H1 (cell line): ENCODE results near the gene MACC1. TPM values are rescaled to one million over a fixed set of nuclear protein-coding genes. Genes with fewer than 3 reads are reported as not detected.

Experiments used
- CTCF ChIA-PET: fragments of 300-600 bp; sonication (Branson Sonifier 250); formaldehyde crosslinking; loops from one replicate; lab custom pipeline; 2021; ENCODE audit not compliant: partially characterized antibody; lab: Charles Lee
- POLR2A ChIA-PET: fragments of 300-600 bp; sonication (Branson Sonifier 250); formaldehyde crosslinking; loops from one replicate; lab custom pipeline; 2021; ENCODE audit warnings: inconsistent platforms; ENCODE audit not compliant: partially characterized antibody; lab: Charles Lee
- DNase-seq, 2 experiments: peaks; one replicate each; pipeline versions ENCODE4 v3.0.0 to v3.0.0-alpha.2; 2010 to 2022; ENCODE audit warnings: low spot score in 2 of 2, low read depth in 1 of 2, mixed read lengths in 1 of 2
- FAIRE-seq: peaks from 2 replicates; lab custom pipeline; 2011; peaks lifted over from hg19 to GRCh38; lab: Jason Lieb, UNC
- H2AFZ ChIP-seq: 2 replicates; pipeline ENCODE4 v1.8.1; 2012; ENCODE audit warnings: low read length, inconsistent platforms
- H2AK5ac ChIP-seq: 2 replicates; pipeline ENCODE4 v1.6.1; 2013; ENCODE audit warnings: low read depth, low read length
- H2BK120ac ChIP-seq: replicated peaks from 2 replicates; pipeline ENCODE3; 2013; ENCODE audit warnings: low read depth, low read length, inconsistent platforms
- H2BK12ac ChIP-seq: 2 replicates; pipeline ENCODE4 v1.6.1; 2013; ENCODE audit warnings: low read depth, low read length
- H2BK15ac ChIP-seq: 2 replicates; pipeline ENCODE4 v1.6.1; 2013; ENCODE audit warnings: low read length
- H2BK20ac ChIP-seq: 2 replicates; pipeline ENCODE4 v1.6.1; 2013; ENCODE audit warnings: low read length
- H2BK5ac ChIP-seq: 2 replicates; pipeline ENCODE4 v1.6.1; 2013; ENCODE audit warnings: low read depth, low read length
- H3K14ac ChIP-seq: 2 replicates; pipeline ENCODE4 v1.6.1; 2013; ENCODE audit warnings: inconsistent platforms; ENCODE audit not compliant: insufficient read length
- H3K18ac ChIP-seq: 2 replicates; pipeline ENCODE4 v1.6.1; 2013; ENCODE audit warnings: low read length; ENCODE audit errors: extremely low read depth
- H3K23ac ChIP-seq: 2 replicates; pipeline ENCODE4 v1.6.1; 2013; ENCODE audit warnings: inconsistent platforms; ENCODE audit not compliant: insufficient read length
- H3K23me2 ChIP-seq: 2 replicates; pipeline ENCODE4 v1.6.1; 2013; ENCODE audit warnings: low read depth, low read length
- H3K27ac ChIP-seq: 2 replicates; pipeline ENCODE4 v1.6.1; 2011; ENCODE audit warnings: low read depth, low read length, inconsistent platforms
- H3K27me3 ChIP-seq, 4 experiments: replicated peaks in 1 of 4; 1 replicate in 1 of 4; 2 replicates in 3 of 4; pipeline versions ENCODE4 v1.6.1 to v1.8.1; 2011 to 2013; ENCODE audit warnings: low read length in 3 of 4, mild to moderate bottlenecking in 3 of 4, inconsistent platforms in 2 of 4, mixed read lengths in 2 of 4, moderate library complexity in 1 of 4; ENCODE audit not compliant: control insufficient read depth in 3 of 4, insufficient read depth in 3 of 4; ENCODE audit errors: extremely low read depth in 1 of 4
- H3K36me3 ChIP-seq, 4 experiments: 2 replicates each; pipeline versions ENCODE4 v1.6.1 to v1.8.1; 2011 to 2013; ENCODE audit warnings: mild to moderate bottlenecking in 4 of 4, low read length in 3 of 4, moderate library complexity in 2 of 4, control low read depth in 1 of 4, inconsistent platforms in 1 of 4; ENCODE audit not compliant: insufficient read depth in 4 of 4, control insufficient read depth in 2 of 4
- H3K4ac ChIP-seq: replicated peaks from 2 replicates; pipeline ENCODE3; 2013; ENCODE audit warnings: low read length, low read depth, mixed read lengths, inconsistent platforms; ENCODE audit not compliant: insufficient read length
- H3K4me1 ChIP-seq, 4 experiments: replicated peaks in 1 of 4; 1 replicate in 1 of 4; 2 replicates in 3 of 4; pipeline versions ENCODE4 v1.6.1 to v1.8.1; 2011 to 2013; ENCODE audit warnings: low read length in 3 of 4, inconsistent platforms in 2 of 4, mixed read lengths in 1 of 4; ENCODE audit not compliant: insufficient read depth in 4 of 4, control insufficient read depth in 3 of 4
- H3K4me2 ChIP-seq, 2 experiments: 2 replicates each; pipeline versions ENCODE4 v1.6.1 to v1.8.1; 2011 to 2013; ENCODE audit warnings: low read depth in 2 of 2, low read length in 2 of 2, control low read depth in 1 of 2, inconsistent platforms in 1 of 2, mild to moderate bottlenecking in 1 of 2; ENCODE audit not compliant: insufficient read depth in 1 of 2
- H3K4me3 ChIP-seq, 4 experiments: fragments of 200-600, 300-600 bp in 1 of 4; sonication (generic), shearing (Covaris generic), sonication (Bioruptor Twin) in 1 of 4; 2 replicates each; pipeline versions ENCODE4 v1.5.1 to v1.8.1; 2011 to 2016; ENCODE audit warnings: low read length in 4 of 4, low read depth in 3 of 4, control low read depth in 2 of 4, inconsistent platforms in 2 of 4, mild to moderate bottlenecking in 2 of 4, mixed read lengths in 1 of 4, moderate library complexity in 1 of 4; ENCODE audit not compliant: insufficient read depth in 2 of 4; ENCODE audit errors: extremely low read depth in 1 of 4
- H3K56ac ChIP-seq: replicated peaks from 2 replicates; pipeline ENCODE3; 2013; ENCODE audit warnings: low read depth, mild to moderate bottlenecking, mixed read lengths, low read length, inconsistent platforms; ENCODE audit not compliant: insufficient read length
- H3K79me1 ChIP-seq: 2 replicates; pipeline ENCODE4 v1.6.1; 2013; ENCODE audit warnings: low read depth, low read length, control low read depth
- H3K79me2 ChIP-seq, 2 experiments: 2 replicates each; pipeline versions ENCODE4 v1.6.1 to v1.8.1; 2012 to 2013; ENCODE audit warnings: low read length in 2 of 2, mild to moderate bottlenecking in 2 of 2, inconsistent platforms in 1 of 2; ENCODE audit not compliant: insufficient read depth in 2 of 2, control insufficient read depth in 1 of 2
- H3K9ac ChIP-seq, 4 experiments: replicated peaks in 1 of 4; 1 replicate in 1 of 4; 2 replicates in 3 of 4; pipeline versions ENCODE4 v1.6.1 to v1.8.1; 2011 to 2013; ENCODE audit warnings: low read depth in 3 of 4, low read length in 3 of 4, control low read depth in 2 of 4, mild to moderate bottlenecking in 2 of 4, moderate library complexity in 2 of 4, inconsistent platforms in 1 of 4; ENCODE audit errors: extremely low read depth in 1 of 4
- H3K9me3 ChIP-seq, 2 experiments: 2 replicates each; pipeline versions ENCODE4 v1.6.1 to v1.8.1; 2012 to 2013; ENCODE audit warnings: mild to moderate bottlenecking in 2 of 2, moderate library complexity in 2 of 2, control low read depth in 1 of 2, inconsistent platforms in 1 of 2, low read depth in 1 of 2, low read length in 1 of 2, mixed read lengths in 1 of 2; ENCODE audit not compliant: insufficient read depth in 2 of 2
- H4K20me1 ChIP-seq, 2 experiments: replicated peaks in 1 of 2; 2 replicates each; pipeline versions ENCODE3 to v1.8.1; 2011 to 2013; ENCODE audit warnings: inconsistent platforms in 2 of 2, low read length in 2 of 2, mild to moderate bottlenecking in 1 of 2; ENCODE audit not compliant: insufficient read depth in 2 of 2, control insufficient read depth in 1 of 2
- H4K5ac ChIP-seq: 2 replicates; pipeline ENCODE4 v1.6.1; 2013; ENCODE audit warnings: low read length, low read depth, mixed read lengths, inconsistent platforms; ENCODE audit not compliant: insufficient read length
- H4K8ac ChIP-seq: 2 replicates; pipeline ENCODE4 v1.8.0; 2013; ENCODE audit warnings: mild to moderate bottlenecking, moderate library complexity, low read length, inconsistent platforms; ENCODE audit not compliant: insufficient read depth; ENCODE audit errors: extremely low read depth
- H4K91ac ChIP-seq: replicated peaks from 2 replicates; pipeline ENCODE3; 2013; ENCODE audit warnings: low read length, mixed read lengths, inconsistent platforms; ENCODE audit not compliant: insufficient read length
- NANOG ChIP-seq: IDR thresholded peaks from 2 replicates; pipeline ENCODE4 v1.6.1; 2011; ENCODE audit warnings: low read length, low read depth, mild to moderate bottlenecking, inconsistent platforms; ENCODE audit not compliant: insufficient read depth, poor library complexity, severe bottlenecking
- POLR2AphosphoS5 ChIP-seq: IDR thresholded peaks from 2 replicates; pipeline ENCODE4 v1.6.1; 2011; ENCODE audit warnings: low read depth, low read length
- SIRT6 ChIP-seq: IDR thresholded peaks from one replicate; pipeline ENCODE4 v1.7.1; 2012; ENCODE audit warnings: low read length, inconsistent platforms
- SIX5 ChIP-seq: IDR thresholded peaks from 2 replicates; pipeline ENCODE4 v1.6.1; 2011; ENCODE audit warnings: mild to moderate bottlenecking, low read depth, low read length
- SUZ12 ChIP-seq: fragments of 200-600 bp; sonication (generic); IDR thresholded peaks from 2 replicates; pipeline ENCODE4 v1.6.1; 2012; ENCODE audit warnings: mild to moderate bottlenecking, inconsistent platforms, low read length, moderate library complexity, mixed read lengths
- WGBS, 2 experiments: shearing (Covaris generic) in 1 of 2; methylation state at CpG; one replicate each; pipeline versions ENCODE4 v1.1.6 to v1.1.7; 2013 to 2015; ENCODE audit warnings: low lambda C conversion rate in 2 of 2, mixed read lengths in 2 of 2, inconsistent platforms in 1 of 2, low coverage in 1 of 2, missing lambda C conversion rate in 1 of 2; ENCODE audit not compliant: insufficient replicate concordance in 2 of 2, insufficient coverage in 1 of 2, insufficient read length in 1 of 2; ENCODE audit errors: extremely low coverage in 1 of 2, missing lambda C conversion rate in 1 of 2; 5-methylcytosine and 5-hydroxymethylcytosine counted together
- polyA plus RNA-seq, 7 experiments: library from polyadenylated mRNA; depleted of rRNA in 3 of 7; stranded (reverse) in 5 of 7; unstranded in 2 of 7; fragments of >200 nt in 5 of 7; fragments of 200-250 nt in 2 of 7; gene quantifications; 1 replicate in 5 of 7; 2 replicates in 1 of 7; 4 replicates in 1 of 7; pipeline versions ENCODE4 v1.2.1 to v1.2.3, GENCODE V29; 2011 to 2013; ENCODE audit warnings: missing spikeins in 2 of 7, mixed read lengths in 2 of 7
- total RNA-seq: library from RNA; stranded (reverse); fragmentation: NEBNext Ultra II Directional; extraction: Animal tissue kit (Norgen Biotek cat#: 25700); gene quantifications from 2 replicates; pipeline ENCODE4 v1.2.1, GENCODE V29; 2021
- TF ChIP-seq, protein P1 (sequence below): IDR thresholded peaks from 2 replicates; pipeline ENCODE4 v1.6.1; 2012; ENCODE audit warnings: inconsistent platforms

The MACC1 gene
- total and polyA plus RNA-seq, 2 of the 8 experiments (the other 6 are each of a cell fraction or from before 2014, with no cell fraction given): 2.0 to 17.2 TPM

DNA sequence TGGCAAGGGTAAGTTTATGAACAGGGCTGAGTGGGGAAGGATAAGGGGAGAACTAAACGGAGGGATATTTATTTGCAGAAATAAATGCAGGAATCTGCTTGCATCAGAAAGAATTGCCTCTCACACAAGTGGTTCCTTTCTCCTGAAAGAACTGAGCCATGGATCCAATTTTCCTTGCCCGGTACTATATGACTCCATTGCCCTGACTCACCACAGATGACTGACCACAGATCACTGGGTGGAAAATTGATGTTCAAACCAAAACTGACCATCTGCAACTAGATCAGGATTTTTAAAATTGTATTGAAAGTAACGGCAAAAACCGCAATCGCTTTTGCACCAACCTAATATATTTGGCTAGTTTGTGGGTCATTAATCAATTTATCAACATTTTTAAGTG is 6.2 kb upstream of the MACC1 start:
- no peaks in the 10 kb centered on the region for H3K36me3 ChIP-seq
- H2BK12ac ChIP-seq: no peak overlapping the region
- H2BK20ac ChIP-seq: no peak overlapping the region
- no peak overlapping the region for H2AFZ ChIP-seq
- 87% methylated on average over 5 of the region's 5 CpGs; no CpG with 5 or more reads in 1 of the 2 experiments for WGBS, 2 experiments
- no peak overlapping the region for H2BK120ac ChIP-seq
- no peak overlapping the region for H4K8ac ChIP-seq
- DNase-seq (no peak), FAIRE-seq (peak; percentile 45)
- H3K18ac ChIP-seq: no peak overlapping the region
- H3K9ac ChIP-seq: no peak overlapping the region
- H3K4me2 ChIP-seq: no peak overlapping the region
- no peaks in the 10 kb centered on the region for H3K9me3 ChIP-seq
- no peak overlapping the region for H3K4me3 ChIP-seq
- H3K56ac ChIP-seq: no peak overlapping the region
- no peak overlapping the region for H4K5ac ChIP-seq
- TF ChIP-seq POLR2AphosphoS5 (no peak), SUZ12 (no peak), SIRT6 (no peak), SIX5 (no peak), NANOG (no peak)
- TF ChIP-seq, protein P1, sequence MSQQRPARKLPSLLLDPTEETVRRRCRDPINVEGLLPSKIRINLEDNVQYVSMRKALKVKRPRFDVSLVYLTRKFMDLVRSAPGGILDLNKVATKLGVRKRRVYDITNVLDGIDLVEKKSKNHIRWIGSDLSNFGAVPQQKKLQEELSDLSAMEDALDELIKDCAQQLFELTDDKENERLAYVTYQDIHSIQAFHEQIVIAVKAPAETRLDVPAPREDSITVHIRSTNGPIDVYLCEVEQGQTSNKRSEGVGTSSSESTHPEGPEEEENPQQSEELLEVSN: no peak
- H3K79me2 ChIP-seq: no peaks in the 10 kb centered on the region
- peaks cover 0 to 8% (median 6%) of the 10 kb centered on the region in 4 experiments; a peak in 4 of 7 replicates for H3K4me1 ChIP-seq
- H3K4ac ChIP-seq: no peak overlapping the region
- no peaks in the 10 kb centered on the region for H3K27me3 ChIP-seq
- H3K79me1 ChIP-seq: no peaks in the 10 kb centered on the region
- no peak overlapping the region for H2BK5ac ChIP-seq
- no peak overlapping the region for H3K23ac ChIP-seq
- no peak overlapping the region for H4K91ac ChIP-seq
- H3K23me2 ChIP-seq: no peaks in the 10 kb centered on the region
- H3K27ac ChIP-seq: no peak overlapping the region
- H2AK5ac ChIP-seq: no peak overlapping the region
- H2BK15ac ChIP-seq: no peak overlapping the region
- POLR2A ChIA-PET: no interaction called here
- no peaks in the 10 kb centered on the region for H4K20me1 ChIP-seq
- CTCF ChIA-PET: interaction anchor here (1.3 kb wide), 1 partner anchor 20 kb away, joined by 3 read pairs; no protein-coding TSS in a partner anchor
- H3K14ac ChIP-seq: no peak overlapping the region
